SU-DHL-6 (cell line): Measurements from ENCODE around the gene FAM186B.

ENCODE experiments used
- H2AFZ ChIP-seq: fragments of 200-600 bp; sonication (generic); 2 replicates; pipeline ENCODE4 v1.6.1; 2014; ENCODE audit warnings: low read depth, mild to moderate bottlenecking, moderate library complexity, mixed read lengths, antibody characterized with exemption, low read length; ENCODE audit not compliant: severe bottlenecking
- H3F3A ChIP-seq: fragments of 200-600 bp; shearing (Covaris generic); 2 replicates; pipeline ENCODE4 v1.6.0; 2016; ENCODE audit warnings: antibody characterized with exemption, mild to moderate bottlenecking; ENCODE audit not compliant: insufficient read depth
- H3K27ac ChIP-seq: fragments of 200-600 bp; sonication (generic); 2 replicates; pipeline ENCODE4 v1.5.1; 2016; ENCODE audit warnings: low read depth, mild to moderate bottlenecking, low read length, moderate library complexity, mixed read lengths
- H3K27me3 ChIP-seq: fragments of 200-600 bp; sonication (generic), shearing (Covaris generic); 2 replicates; pipeline ENCODE4 v1.6.0; 2014; ENCODE audit warnings: mild to moderate bottlenecking, low read length
- H3K36me3 ChIP-seq: fragments of 200-600 bp; sonication (generic); 2 replicates; pipeline ENCODE4 v1.6.1; 2014; ENCODE audit warnings: mild to moderate bottlenecking, low read length, mixed read lengths
- H3K4me2 ChIP-seq: fragments of 300-600, 200-600 bp; shearing (Covaris generic), sonication (generic); 2 replicates; pipeline ENCODE4 v1.6.0; 2014; ENCODE audit warnings: low read length, low read depth, mild to moderate bottlenecking; ENCODE audit not compliant: poor library complexity, severe bottlenecking
- H3K4me3 ChIP-seq: fragments of 200-600 bp; sonication (generic); 2 replicates; pipeline ENCODE4 v1.5.1; 2014; ENCODE audit warnings: antibody characterized with exemption, low read length, mild to moderate bottlenecking, mixed read lengths; ENCODE audit not compliant: insufficient read depth, poor library complexity, severe bottlenecking
- H3K79me2 ChIP-seq: fragments of 200-600 bp; sonication (generic); 2 replicates; pipeline ENCODE4 v1.6.1; 2014; ENCODE audit warnings: mild to moderate bottlenecking, low read length, moderate library complexity; ENCODE audit not compliant: insufficient read depth
- H3K9ac ChIP-seq: fragments of 200-600 bp; sonication (generic); 2 replicates; pipeline ENCODE4 v1.7.0; 2014; ENCODE audit warnings: mild to moderate bottlenecking, low read length
- H3K9me2 ChIP-seq: fragments of 200-600 bp; sonication (generic); replicated peaks from 2 replicates; pipeline ENCODE4 v1.6.1; 2014; ENCODE audit warnings: low read length; ENCODE audit not compliant: insufficient read depth
- H3K9me3 ChIP-seq: fragments of 200-600 bp; sonication (generic); 2 replicates; pipeline ENCODE4 v1.6.1; 2014; ENCODE audit warnings: low read length, mixed read lengths; ENCODE audit not compliant: insufficient read depth
- H4K20me1 ChIP-seq: fragments of 200-600 bp; sonication (generic); 2 replicates; pipeline ENCODE4 v1.6.1; 2014; ENCODE audit warnings: low read depth, mild to moderate bottlenecking, antibody characterized with exemption, low read length, moderate library complexity, mixed read lengths
- EZH2phosphoT487 ChIP-seq: fragments of 200-600 bp; sonication (generic), shearing (Covaris generic); conservative IDR thresholded peaks from 2 replicates; pipeline ENCODE4 v1.6.1; 2018; ENCODE audit warnings: mild to moderate bottlenecking, antibody characterized with exemption, low read length, moderate library complexity, mixed read lengths
- TF ChIP-seq, protein P1 (sequence below): fragments of 200-600 bp; sonication (generic); IDR thresholded peaks from one replicate; pipeline ENCODE4 v1.5.1; 2017; ENCODE audit warnings: antibody characterized with exemption, mild to moderate bottlenecking, low read length, moderate library complexity; ENCODE audit not compliant: insufficient read depth, poor library complexity, severe bottlenecking

The FAM186B gene

GRCh38 chr12:49588281-49588680 is 17.2 kb downstream of the FAM186B start:
- Histone ChIP-seq H4K20me1 (no peaks in the 10 kb centered on the region), H2AFZ (no peak overlapping the region), H3F3A (no peaks in the 10 kb centered on the region), H3K4me3 (no peak overlapping the region), H3K9me2 (no peaks in the 10 kb centered on the region), H3K36me3 (no peaks in the 10 kb centered on the region), H3K27me3 (no peaks in the 10 kb centered on the region), H3K9ac (no peak overlapping the region), H3K9me3 (no peaks in the 10 kb centered on the region), H3K4me2 (no peak overlapping the region), H3K79me2 (no peaks in the 10 kb centered on the region), H3K27ac (no peak overlapping the region)
- TF ChIP-seq, protein P1, sequence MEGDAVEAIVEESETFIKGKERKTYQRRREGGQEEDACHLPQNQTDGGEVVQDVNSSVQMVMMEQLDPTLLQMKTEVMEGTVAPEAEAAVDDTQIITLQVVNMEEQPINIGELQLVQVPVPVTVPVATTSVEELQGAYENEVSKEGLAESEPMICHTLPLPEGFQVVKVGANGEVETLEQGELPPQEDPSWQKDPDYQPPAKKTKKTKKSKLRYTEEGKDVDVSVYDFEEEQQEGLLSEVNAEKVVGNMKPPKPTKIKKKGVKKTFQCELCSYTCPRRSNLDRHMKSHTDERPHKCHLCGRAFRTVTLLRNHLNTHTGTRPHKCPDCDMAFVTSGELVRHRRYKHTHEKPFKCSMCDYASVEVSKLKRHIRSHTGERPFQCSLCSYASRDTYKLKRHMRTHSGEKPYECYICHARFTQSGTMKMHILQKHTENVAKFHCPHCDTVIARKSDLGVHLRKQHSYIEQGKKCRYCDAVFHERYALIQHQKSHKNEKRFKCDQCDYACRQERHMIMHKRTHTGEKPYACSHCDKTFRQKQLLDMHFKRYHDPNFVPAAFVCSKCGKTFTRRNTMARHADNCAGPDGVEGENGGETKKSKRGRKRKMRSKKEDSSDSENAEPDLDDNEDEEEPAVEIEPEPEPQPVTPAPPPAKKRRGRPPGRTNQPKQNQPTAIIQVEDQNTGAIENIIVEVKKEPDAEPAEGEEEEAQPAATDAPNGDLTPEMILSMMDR = no peak
- TF ChIP-seq EZH2phosphoT487 = no peak

DNA sequence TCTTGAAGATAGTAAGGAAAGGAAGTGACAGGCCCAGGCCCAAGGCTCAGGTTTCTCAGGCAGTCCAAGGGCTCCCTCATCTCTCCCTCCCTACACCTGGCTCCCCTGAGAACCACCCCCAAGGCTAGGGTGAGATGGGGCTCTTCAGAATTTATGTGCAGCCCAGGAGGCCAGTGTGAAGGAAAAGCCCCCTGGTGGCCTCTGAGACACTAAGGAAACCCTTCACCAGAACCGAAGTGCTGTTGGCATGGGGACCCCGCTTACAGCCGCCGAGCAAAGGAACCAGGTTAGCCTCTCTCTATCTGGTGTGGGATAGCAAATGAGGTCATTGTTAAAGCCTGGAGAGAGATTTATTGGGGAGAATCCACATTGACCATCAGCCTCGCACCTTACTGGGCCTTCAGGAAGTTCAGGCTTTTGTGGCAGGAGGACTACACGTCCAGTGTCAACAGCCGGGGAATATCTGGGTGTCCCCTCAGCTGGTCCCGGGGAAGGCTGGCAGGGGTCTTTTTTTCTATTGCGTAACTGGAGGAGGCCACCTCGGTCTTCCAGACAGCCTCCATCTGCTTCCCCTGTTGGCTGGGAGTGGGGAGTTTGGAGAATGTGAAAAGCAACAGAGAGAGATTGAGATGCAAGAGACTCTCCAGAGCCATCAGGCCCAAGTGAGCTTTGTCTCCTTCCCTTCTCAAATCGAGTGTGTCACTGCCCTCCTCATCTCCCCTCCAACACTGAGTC is 18.1 kb downstream of the FAM186B start:
- H3K4me3 ChIP-seq = no peak overlapping the region
- no peaks in the 10 kb centered on the region for H3K9me3 ChIP-seq
- H3F3A ChIP-seq = no peaks in the 10 kb centered on the region
- H3K27ac ChIP-seq = no peak overlapping the region
- no peaks in the 10 kb centered on the region for H3K36me3 ChIP-seq
- TF ChIP-seq, protein P1 = no peak
- TF ChIP-seq EZH2phosphoT487 = no peak
- H3K9me2 ChIP-seq = no peaks in the 10 kb centered on the region
- no peak overlapping the region for H3K4me2 ChIP-seq
- H4K20me1 ChIP-seq = no peaks in the 10 kb centered on the region
- H3K27me3 ChIP-seq = no peaks in the 10 kb centered on the region
- no peak overlapping the region for H3K9ac ChIP-seq
- no peaks in the 10 kb centered on the region for H3K79me2 ChIP-seq
- no peak overlapping the region for H2AFZ ChIP-seq

- TF ChIP-seq, protein P1 = no peak
- TF ChIP-seq EZH2phosphoT487 = no peak
- H3K9me3 ChIP-seq = no peaks in the 10 kb centered on the region
- no peaks in the 10 kb centered on the region for H3K9me2 ChIP-seq
- no peak overlapping the region for H3K9ac ChIP-seq
- H4K20me1 ChIP-seq = no peaks in the 10 kb centered on the region
- H2AFZ ChIP-seq = no peak overlapping the region
- H3K27me3 ChIP-seq = no peaks in the 10 kb centered on the region
- no peaks in the 10 kb centered on the region for H3F3A ChIP-seq
- H3K4me3 ChIP-seq = no peak overlapping the region
- peaks cover 2% of the 10 kb centered on the region; the same call in 1 of the 2 replicates for H3K79me2 ChIP-seq
- H3K36me3 ChIP-seq = no peaks in the 10 kb centered on the region
- H3K4me2 ChIP-seq = no peak overlapping the region
- no peak overlapping the region for H3K27ac ChIP-seq
These were observed 19.7 kb downstream of the FAM186B start for GRCh38 chr12:49585477-49586459.
